ENCODE data around the gene SLC35G3. TPM values are rescaled to one million over a fixed set of nuclear protein-coding genes. Genes with fewer than 3 reads are reported as not detected.

SLC35G3 gene
- total RNA-seq, 2 donors from 2014 or later, result not detected

GRCh38 chr17:35192708-35193107, 1.5 kb downstream of the SLC35G3 start:
- WGBS, 2 donors, result 65 to 69% methylated on average over 7 to 8 of the region's 8 CpGs
- H3K27ac ChIP-seq, result no peak overlapping the region
- no peak overlapping the region for H3K4me3 ChIP-seq
- DNase-seq (no peak), ATAC-seq (no peak)
- H3K27me3 ChIP-seq, result no peaks in the 10 kb centered on the region
- intact Hi-C loops (cut with DNase I), result no loop called here
- no peaks in the 10 kb centered on the region for H3K9me3 ChIP-seq
- TF ChIP-seq, protein P1, sequence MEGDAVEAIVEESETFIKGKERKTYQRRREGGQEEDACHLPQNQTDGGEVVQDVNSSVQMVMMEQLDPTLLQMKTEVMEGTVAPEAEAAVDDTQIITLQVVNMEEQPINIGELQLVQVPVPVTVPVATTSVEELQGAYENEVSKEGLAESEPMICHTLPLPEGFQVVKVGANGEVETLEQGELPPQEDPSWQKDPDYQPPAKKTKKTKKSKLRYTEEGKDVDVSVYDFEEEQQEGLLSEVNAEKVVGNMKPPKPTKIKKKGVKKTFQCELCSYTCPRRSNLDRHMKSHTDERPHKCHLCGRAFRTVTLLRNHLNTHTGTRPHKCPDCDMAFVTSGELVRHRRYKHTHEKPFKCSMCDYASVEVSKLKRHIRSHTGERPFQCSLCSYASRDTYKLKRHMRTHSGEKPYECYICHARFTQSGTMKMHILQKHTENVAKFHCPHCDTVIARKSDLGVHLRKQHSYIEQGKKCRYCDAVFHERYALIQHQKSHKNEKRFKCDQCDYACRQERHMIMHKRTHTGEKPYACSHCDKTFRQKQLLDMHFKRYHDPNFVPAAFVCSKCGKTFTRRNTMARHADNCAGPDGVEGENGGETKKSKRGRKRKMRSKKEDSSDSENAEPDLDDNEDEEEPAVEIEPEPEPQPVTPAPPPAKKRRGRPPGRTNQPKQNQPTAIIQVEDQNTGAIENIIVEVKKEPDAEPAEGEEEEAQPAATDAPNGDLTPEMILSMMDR (IDR thresholded peaks at IDR 0.05), result no peak
- no peak for TF ChIP-seq POLR2A (IDR thresholded peaks at IDR 0.05)
- no peaks in the 10 kb centered on the region for H3K4me1 ChIP-seq
- H3K36me3 ChIP-seq (replicated peaks in 1 of 2; ENCODE audit: insufficient read depth in 1 of 2, low read depth in 2 of 2), result no peaks in the 10 kb centered on the region

DNA sequence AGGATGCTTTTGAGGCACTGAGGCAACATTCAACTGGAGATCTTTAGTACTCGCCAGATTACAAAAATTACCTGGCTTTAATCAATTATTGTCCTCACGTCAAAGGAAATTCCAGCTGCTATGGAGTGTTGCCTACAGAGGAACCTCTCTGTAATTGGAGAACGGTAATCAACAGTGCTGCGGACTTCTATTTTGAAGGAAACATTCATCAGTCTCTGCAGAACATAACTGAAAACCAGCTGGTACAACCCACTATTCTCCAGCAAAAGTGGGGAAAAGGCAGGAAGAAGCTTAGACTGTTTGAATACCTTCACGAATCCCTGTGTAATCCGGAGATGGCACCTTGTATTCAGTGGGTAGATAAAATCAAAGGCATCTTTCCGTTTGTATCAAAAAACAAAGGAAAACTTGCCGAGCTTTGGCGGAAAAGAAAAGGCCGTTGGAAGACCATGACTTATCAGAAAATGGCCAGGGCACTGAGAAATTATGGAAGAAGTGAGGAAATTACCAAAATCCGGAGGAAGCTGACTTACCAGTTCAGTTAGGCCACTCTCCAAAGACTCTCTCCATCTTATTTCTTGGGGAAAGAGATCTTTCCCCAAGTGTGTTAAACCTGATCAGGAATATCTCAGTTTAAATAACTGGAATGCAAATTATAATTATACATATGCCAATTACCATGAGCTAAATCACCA, 3.0 kb downstream of the SLC35G3 start:
- Histone ChIP-seq H3K36me3 (replicated peaks in 1 of 2; ENCODE audit: insufficient read depth in 1 of 2, low read depth in 2 of 2) (no peaks in the 10 kb centered on the region), H3K27me3 (no peaks in the 10 kb centered on the region), H3K9me3 (no peaks in the 10 kb centered on the region), H3K4me3 (no peak overlapping the region), H3K4me1 (no peaks in the 10 kb centered on the region), H3K27ac (no peak overlapping the region)
- intact Hi-C loops (cut with DNase I), result no loop called here
- no peak for TF ChIP-seq POLR2A (IDR thresholded peaks at IDR 0.05)
- TF ChIP-seq, protein P1 (IDR thresholded peaks at IDR 0.05), result no peak
- WGBS, 2 donors, result 62% methylated on average over 11 of the region's 11 CpGs
- ATAC-seq, result no peak
- DNase-seq, result no peak

DNA sequence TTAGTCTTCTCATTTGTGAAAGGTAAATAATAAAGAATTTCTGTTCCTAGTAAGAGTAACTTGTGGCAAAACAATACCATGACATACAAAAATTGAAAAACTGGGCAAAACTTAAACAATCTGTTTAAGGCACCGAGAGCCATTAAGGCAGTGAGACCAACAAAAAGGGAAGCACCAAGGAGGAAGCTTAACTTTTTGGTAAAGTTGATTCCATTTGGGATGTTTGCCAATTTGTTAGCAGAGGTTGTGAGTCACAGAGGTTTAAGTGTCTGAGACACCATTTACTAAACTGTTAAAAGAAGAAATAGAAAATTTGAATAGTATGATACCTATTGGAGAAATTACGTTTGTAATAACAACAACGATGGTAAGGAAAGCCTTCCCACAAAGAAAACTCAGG, 4.9 kb downstream of the SLC35G3 start:
- Histone ChIP-seq H3K4me3 (no peak overlapping the region), H3K9me3 (no peaks in the 10 kb centered on the region), H3K27ac (no peak overlapping the region), H3K27me3 (no peaks in the 10 kb centered on the region), H3K4me1 (no peaks in the 10 kb centered on the region), H3K36me3 (replicated peaks in 1 of 2; ENCODE audit: insufficient read depth in 1 of 2, low read depth in 2 of 2) (no peaks in the 10 kb centered on the region)
- ATAC-seq, result no peak
- intact Hi-C loops (cut with DNase I), result no loop called here
- DNase-seq, result no peak
- 60 to 72% methylated on average over 3 of the region's 3 CpGs for WGBS, 2 donors
- TF ChIP-seq, protein P1 (IDR thresholded peaks at IDR 0.05), result no peak
- no peak for TF ChIP-seq POLR2A (IDR thresholded peaks at IDR 0.05)

DNA sequence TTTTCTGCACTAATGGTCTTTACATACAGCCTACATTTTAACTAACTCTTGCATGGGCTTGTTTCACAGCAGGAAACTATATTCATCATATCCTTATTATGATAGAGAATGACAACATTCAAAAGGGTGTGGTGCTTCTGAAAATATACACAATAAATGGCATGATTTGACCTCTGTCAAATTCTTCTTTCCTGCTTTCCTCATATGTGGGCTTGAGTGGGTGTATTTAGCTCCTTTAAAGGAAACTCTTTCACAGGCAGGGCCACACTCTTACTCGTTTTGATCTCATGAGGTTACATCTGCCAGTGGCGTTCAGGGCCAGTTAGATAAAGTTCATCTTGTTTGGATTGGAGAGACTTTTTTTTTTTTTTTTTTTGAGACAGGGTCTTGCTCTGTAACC, 6.1 kb downstream of the SLC35G3 start:
- no peaks in the 10 kb centered on the region for H3K27me3 ChIP-seq
- intact Hi-C loops (cut with DNase I), result no loop called here

More for the DNA sequence above, 6.1 kb downstream of the SLC35G3 start:
- Histone ChIP-seq H3K36me3 (replicated peaks in 1 of 2; ENCODE audit: insufficient read depth in 1 of 2, low read depth in 2 of 2) (no peaks in the 10 kb centered on the region), H3K4me1 (no peaks in the 10 kb centered on the region), H3K27ac (no peak overlapping the region), H3K4me3 (no peak overlapping the region), H3K9me3 (no peaks in the 10 kb centered on the region)
- no peak for ATAC-seq
- DNase-seq, result no peak
- 47 to 55% methylated on average over 2 of the region's 2 CpGs for WGBS, 2 donors
- no peak for TF ChIP-seq POLR2A (IDR thresholded peaks at IDR 0.05)
- TF ChIP-seq, protein P1 (IDR thresholded peaks at IDR 0.05), result no peak

All from body of pancreas (tissue), 4 donors.